Left lung (tissue), 10 donors: ENCODE data around the gene TXK. TPM values are rescaled to one million over a fixed set of nuclear protein-coding genes. Genes with fewer than 3 reads are reported as not detected.
"Not testable (repeated sequence)": the region's sequence is repeated elsewhere in the genome, so short reads cannot be mapped to it uniquely, and the experiment has no call there.

Experiments used
- ATAC-seq: fragments of 200-7000 bp; cut with Tn5 transposase; one replicate; pipeline ENCODE4 v1.9.1; 2020; ENCODE audit warnings: moderate library complexity
- DNase-seq, 4 donors: peaks; one replicate each; pipeline ENCODE4 v3.0.0-alpha.2; 2013 to 2020
- H3K27ac ChIP-seq, 2 donors: fragments of 200-600 bp; sonication (generic) in 1 of 2; one replicate each; pipeline versions ENCODE4 v1.5.0 to v1.8.0; 2020 to 2021
- H3K27me3 ChIP-seq, 2 donors: fragments of 200-600 bp; sonication (generic) in 1 of 2; one replicate each; pipeline versions ENCODE4 v1.5.0 to v1.8.0; 2020 to 2021
- H3K36me3 ChIP-seq, 2 donors: fragments of 200-600 bp; sonication (generic) in 1 of 2; one replicate each; pipeline versions ENCODE4 v1.5.0 to v1.8.0; 2020 to 2021
- H3K4me1 ChIP-seq, 2 donors: fragments of 200-600 bp; one replicate each; pipeline ENCODE4 v1.8.0; 2021
- H3K4me3 ChIP-seq, 2 donors: fragments of 200-600 bp; sonication (generic) in 1 of 2; one replicate each; pipeline versions ENCODE4 v1.5.0 to v1.8.0; 2020 to 2021; ENCODE audit warnings: mild to moderate bottlenecking in 1 of 2
- H3K9me3 ChIP-seq, 2 donors: fragments of 200-600 bp; sonication (generic) in 1 of 2; one replicate each; pipeline versions ENCODE4 v1.5.0 to v1.8.0; 2020 to 2021
- intact Hi-C, 2 donors: fragments of 100-400 bp; cut with DNase I; formaldehyde crosslinking; loops; one replicate each; pipeline versions ENCODE4 v1.11.2 to v1.14.2; 2022
- polyA plus RNA-seq, 6 donors: library from polyadenylated mRNA; unstranded; fragments of 120-200 nt; gene quantifications; one replicate each; pipeline ENCODE4 v1.2.1, GENCODE V29; 2013; ENCODE audit not compliant: insufficient read length in 6 of 6
- total RNA-seq, 2 donors: library from RNA; stranded (reverse); fragmentation: NEBNext Ultra II Directional; extraction: Animal tissue kit (Norgen Biotek cat#: 25700); gene quantifications; one replicate each; pipeline ENCODE4 v1.2.1, GENCODE V29; 2021
- TF ChIP-seq, protein P1 (sequence below), 2 donors: fragments of 200-600 bp; sonication (generic) in 1 of 2; IDR thresholded peaks; one replicate each; pipeline versions ENCODE4 v1.5.0 to v1.8.0; 2021; ENCODE audit warnings: antibody characterized with exemption in 2 of 2
- donor health status: DM: no; HTN: yes; CAD: no.
- donor health status: DM: no; HTN: no; CAD: no.

The TXK gene
- total and polyA plus RNA-seq, 8 donors = 2.4 to 5.5 (median 4.2) TPM

GRCh38 chr4:48173056-48173991 is 39.3 kb upstream of the TXK start:
- H3K9me3 ChIP-seq = no peaks in the 10 kb centered on the region
- H3K27me3 ChIP-seq = no peaks in the 10 kb centered on the region
- ATAC-seq = peak; percentile 87
- no peak overlapping the region for H3K4me3 ChIP-seq
- peak in 1 of 4 donors; percentile 39 for DNase-seq
- peaks cover 6 to 12% of the 10 kb centered on the region in 2 donors for H3K4me1 ChIP-seq
- TF ChIP-seq, protein P1, sequence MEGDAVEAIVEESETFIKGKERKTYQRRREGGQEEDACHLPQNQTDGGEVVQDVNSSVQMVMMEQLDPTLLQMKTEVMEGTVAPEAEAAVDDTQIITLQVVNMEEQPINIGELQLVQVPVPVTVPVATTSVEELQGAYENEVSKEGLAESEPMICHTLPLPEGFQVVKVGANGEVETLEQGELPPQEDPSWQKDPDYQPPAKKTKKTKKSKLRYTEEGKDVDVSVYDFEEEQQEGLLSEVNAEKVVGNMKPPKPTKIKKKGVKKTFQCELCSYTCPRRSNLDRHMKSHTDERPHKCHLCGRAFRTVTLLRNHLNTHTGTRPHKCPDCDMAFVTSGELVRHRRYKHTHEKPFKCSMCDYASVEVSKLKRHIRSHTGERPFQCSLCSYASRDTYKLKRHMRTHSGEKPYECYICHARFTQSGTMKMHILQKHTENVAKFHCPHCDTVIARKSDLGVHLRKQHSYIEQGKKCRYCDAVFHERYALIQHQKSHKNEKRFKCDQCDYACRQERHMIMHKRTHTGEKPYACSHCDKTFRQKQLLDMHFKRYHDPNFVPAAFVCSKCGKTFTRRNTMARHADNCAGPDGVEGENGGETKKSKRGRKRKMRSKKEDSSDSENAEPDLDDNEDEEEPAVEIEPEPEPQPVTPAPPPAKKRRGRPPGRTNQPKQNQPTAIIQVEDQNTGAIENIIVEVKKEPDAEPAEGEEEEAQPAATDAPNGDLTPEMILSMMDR (IDR thresholded peaks at IDR 0.05) = no peak
- H3K36me3 ChIP-seq = peaks cover 0 to 3% of the 10 kb centered on the region in 2 donors
- intact Hi-C loops = no loop called here
- H3K27ac ChIP-seq = peak overlapping the region; percentile 55 to 73

GRCh38 chr4:48172651-48173050 is 38.6 kb upstream of the TXK start:
- intact Hi-C loops = no loop called here

DNA sequence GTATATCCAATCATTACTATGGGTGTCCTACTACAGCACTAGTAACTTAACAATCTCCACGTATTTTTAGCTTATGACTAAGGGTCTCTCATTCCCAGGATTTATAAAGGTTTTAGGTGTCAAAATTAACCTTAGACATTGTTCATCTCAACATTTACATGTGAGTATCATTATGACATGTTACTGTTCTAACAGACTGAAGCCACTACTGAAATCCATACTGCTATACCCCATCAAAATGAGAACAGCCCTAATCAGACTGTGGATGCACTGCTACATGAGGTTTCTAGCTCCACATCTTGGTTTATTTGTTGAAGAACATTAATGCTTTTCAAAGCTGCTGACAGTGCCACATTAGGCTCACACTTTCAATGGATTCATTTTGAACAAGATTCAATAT is 35.6 kb upstream of the TXK start:
- ATAC-seq = no peak

More at GRCh38 chr4:48172651-48173050, 38.6 kb upstream of the TXK start:
- ATAC-seq (no peak), DNase-seq (no peak)
- no peaks in the 10 kb centered on the region for H3K9me3 ChIP-seq
- peaks cover 6 to 12% of the 10 kb centered on the region in 2 donors for H3K4me1 ChIP-seq
- H3K27ac ChIP-seq = peak overlapping the region in 1 of 2 donors; percentile 73
- H3K36me3 ChIP-seq = peaks cover 0 to 4% of the 10 kb centered on the region in 2 donors
- no peaks in the 10 kb centered on the region for H3K27me3 ChIP-seq
- TF ChIP-seq, protein P1 (IDR thresholded peaks at IDR 0.05) = no peak
- H3K4me3 ChIP-seq = no peak overlapping the region

GRCh38 chr4:48167538-48168263 is 33.7 kb upstream of the TXK start:
- H3K27me3 ChIP-seq = no peaks in the 10 kb centered on the region
- ATAC-seq = no peak
- intact Hi-C loops = no loop called here

More for the DNA sequence above, 35.6 kb upstream of the TXK start:
- Histone ChIP-seq H3K4me1 (peaks cover 6 to 12% of the 10 kb centered on the region in 2 donors), H3K4me3 (no peak overlapping the region), H3K27ac (no peak overlapping the region), H3K9me3 (no peaks in the 10 kb centered on the region), H3K27me3 (no peaks in the 10 kb centered on the region), H3K36me3 (peaks cover 0 to 16% of the 10 kb centered on the region in 2 donors)
- DNase-seq = no peak
- TF ChIP-seq, protein P1 (IDR thresholded peaks at IDR 0.05) = no peak
- intact Hi-C loops = no loop called here

GRCh38 chr4:48164561-48164960 is 30.5 kb upstream of the TXK start:
- ATAC-seq = peak; percentile 34
- H3K27me3 ChIP-seq, H3K9me3 ChIP-seq, intact Hi-C loops, H3K4me1 ChIP-seq, H3K4me3 ChIP-seq, DNase-seq, H3K27ac ChIP-seq: not testable (repeated sequence)
- peaks cover 0 to 16% of the 10 kb centered on the region in 2 donors for H3K36me3 ChIP-seq

More at GRCh38 chr4:48167538-48168263, 33.7 kb upstream of the TXK start:
- no peak for DNase-seq
- TF ChIP-seq, protein P1 (IDR thresholded peaks at IDR 0.05) = no peak
- H3K27ac ChIP-seq = no peak overlapping the region
- H3K4me3 ChIP-seq = no peak overlapping the region
- peaks cover 0 to 2% of the 10 kb centered on the region in 2 donors for H3K4me1 ChIP-seq
- H3K9me3 ChIP-seq = no peaks in the 10 kb centered on the region
- H3K36me3 ChIP-seq = peaks cover 0 to 16% of the 10 kb centered on the region in 2 donors
